Activated T-helper 17 cell treated with anti-CD3 and anti-CD28 coated beads, Interleukin-2, amount 50 U/mL, for 72 hours (primary cell): ENCODE data around the gene PRDM10. TPM values are rescaled to one million over a fixed set of nuclear protein-coding genes. Genes with fewer than 3 reads are reported as not detected.

Source experiments
- ATAC-seq: fragments of 150-1000 bp; cut with Tn5 transposase; replicated peaks from 2 replicates; pipeline ENCODE4 v1.10.0; 2021; ENCODE audit warnings: mild to moderate bottlenecking, moderate library complexity
- H3K27ac Mint-ChIP-seq: one replicate; pipeline ENCODE4 v1.8.0; 2022; ENCODE audit warnings: mixed read lengths
- H3K27me3 Mint-ChIP-seq: one replicate; pipeline ENCODE4 v1.8.0; 2022; ENCODE audit warnings: mixed read lengths
- H3K36me3 Mint-ChIP-seq: one replicate; pipeline ENCODE4 v1.8.0; 2022; ENCODE audit warnings: low read depth, mild to moderate bottlenecking, mixed read lengths
- H3K4me1 Mint-ChIP-seq: one replicate; pipeline ENCODE4 v1.8.0; 2022; ENCODE audit warnings: mixed read lengths
- H3K4me3 Mint-ChIP-seq: one replicate; pipeline ENCODE4 v1.8.0; 2022; ENCODE audit warnings: mild to moderate bottlenecking, mixed read lengths
- H3K9me3 Mint-ChIP-seq: one replicate; pipeline ENCODE4 v1.8.0; 2022; ENCODE audit warnings: mixed read lengths
- total RNA-seq, 2 donors: library from RNA; stranded (reverse); gene quantifications; one replicate each; pipeline ENCODE4 v1.2.3, GENCODE V29; 2022

The PRDM10 gene
- total RNA-seq = 10 to 100 TPM; 12.2 to 16.6 TPM

GRCh38 chr11:130002352-130002845, at the start of gene PRDM10:
Gene PRDM10, minus strand, starts transcription at chr11:130002835. Its CDS starts 41,871 bp downstream, at chr11:129960964.
- ATAC-seq = peak; percentile 67
- Mint-ChIP-seq H3K9me3 (no peaks in the 10 kb centered on the region), H3K27me3 (no peaks in the 10 kb centered on the region), H3K36me3 (peaks cover 13% of the 10 kb centered on the region), H3K27ac (peak within 1 kb of the TSS; percentile 100), H3K4me1 (peaks cover 19% of the 10 kb centered on the region), H3K4me3 (peak within 1 kb of the TSS; percentile 90)

GRCh38 chr11:130051082-130051481, 48.4 kb upstream of the PRDM10 start:
- ATAC-seq = no peak
- Mint-ChIP-seq H3K27me3 (peaks cover 11% of the 10 kb centered on the region), H3K36me3 (no peaks in the 10 kb centered on the region), H3K9me3 (no peaks in the 10 kb centered on the region), H3K4me3 (no peak overlapping the region), H3K27ac (no peak overlapping the region), H3K4me1 (no peaks in the 10 kb centered on the region)

- H3K4me3 Mint-ChIP-seq = no peak overlapping the region
- no peaks in the 10 kb centered on the region for H3K4me1 Mint-ChIP-seq
- no peaks in the 10 kb centered on the region for H3K36me3 Mint-ChIP-seq
- no peaks in the 10 kb centered on the region for H3K9me3 Mint-ChIP-seq
- H3K27me3 Mint-ChIP-seq = peaks cover 9% of the 10 kb centered on the region
- no peak for ATAC-seq
- no peak overlapping the region for H3K27ac Mint-ChIP-seq
These were observed 47.6 kb upstream of the PRDM10 start for GRCh38 chr11:130050257-130050656.

- Mint-ChIP-seq H3K9me3 (no peaks in the 10 kb centered on the region), H3K4me1 (no peaks in the 10 kb centered on the region), H3K27ac (no peak overlapping the region), H3K4me3 (no peak overlapping the region), H3K27me3 (peaks cover 4% of the 10 kb centered on the region), H3K36me3 (no peaks in the 10 kb centered on the region)
- ATAC-seq = no peak
These were observed 46.7 kb upstream of the PRDM10 start for GRCh38 chr11:130049328-130049771.

GRCh38 chr11:130047141-130047540, 44.5 kb upstream of the PRDM10 start:
- Mint-ChIP-seq H3K27me3 (peaks cover 10% of the 10 kb centered on the region), H3K4me1 (peaks cover 4% of the 10 kb centered on the region), H3K27ac (no peak overlapping the region), H3K4me3 (no peak overlapping the region), H3K36me3 (no peaks in the 10 kb centered on the region), H3K9me3 (no peaks in the 10 kb centered on the region)
- no peak for ATAC-seq

- Mint-ChIP-seq H3K4me1 (peaks cover 4% of the 10 kb centered on the region), H3K27me3 (peaks cover 13% of the 10 kb centered on the region), H3K9me3 (no peaks in the 10 kb centered on the region), H3K27ac (no peak overlapping the region), H3K36me3 (no peaks in the 10 kb centered on the region), H3K4me3 (no peak overlapping the region)
- no peak for ATAC-seq
These were observed 40.9 kb upstream of the PRDM10 start for GRCh38 chr11:130043575-130043974.

- Mint-ChIP-seq H3K27ac (no peak overlapping the region), H3K9me3 (no peaks in the 10 kb centered on the region), H3K36me3 (no peaks in the 10 kb centered on the region), H3K4me1 (peaks cover 4% of the 10 kb centered on the region), H3K4me3 (no peak overlapping the region), H3K27me3 (peaks cover 16% of the 10 kb centered on the region)
- no peak for ATAC-seq
These were observed 39.5 kb upstream of the PRDM10 start for GRCh38 chr11:130042093-130042591.

GRCh38 chr11:130040281-130040940, 37.8 kb upstream of the PRDM10 start:
- Mint-ChIP-seq H3K27me3 (peaks cover 16% of the 10 kb centered on the region), H3K9me3 (no peaks in the 10 kb centered on the region), H3K27ac (no peak overlapping the region), H3K36me3 (no peaks in the 10 kb centered on the region), H3K4me1 (peaks cover 4% of the 10 kb centered on the region), H3K4me3 (no peak overlapping the region)
- ATAC-seq = no peak

GRCh38 chr11:130037881-130038585, 35.4 kb upstream of the PRDM10 start:
- Mint-ChIP-seq H3K4me1 (no peaks in the 10 kb centered on the region), H3K27ac (no peak overlapping the region), H3K9me3 (no peaks in the 10 kb centered on the region), H3K4me3 (no peak overlapping the region), H3K36me3 (no peaks in the 10 kb centered on the region), H3K27me3 (peaks cover 9% of the 10 kb centered on the region)
- ATAC-seq = no peak

GRCh38 chr11:130037058-130037457, 34.4 kb upstream of the PRDM10 start:
- no peaks in the 10 kb centered on the region for H3K4me1 Mint-ChIP-seq
- H3K27me3 Mint-ChIP-seq = peaks cover 5% of the 10 kb centered on the region
- H3K9me3 Mint-ChIP-seq = no peaks in the 10 kb centered on the region
- no peak overlapping the region for H3K4me3 Mint-ChIP-seq
- no peak overlapping the region for H3K27ac Mint-ChIP-seq
- H3K36me3 Mint-ChIP-seq = no peaks in the 10 kb centered on the region
- ATAC-seq = no peak

GRCh38 chr11:130034236-130034635, 31.6 kb upstream of the PRDM10 start:
- no peak for ATAC-seq
- no peaks in the 10 kb centered on the region for H3K36me3 Mint-ChIP-seq
- peaks cover 4% of the 10 kb centered on the region for H3K27me3 Mint-ChIP-seq
- no peaks in the 10 kb centered on the region for H3K4me1 Mint-ChIP-seq
- H3K27ac Mint-ChIP-seq = no peak overlapping the region
- no peaks in the 10 kb centered on the region for H3K9me3 Mint-ChIP-seq
- H3K4me3 Mint-ChIP-seq = no peak overlapping the region

GRCh38 chr11:130032931-130033330, 30.3 kb upstream of the PRDM10 start:
- no peaks in the 10 kb centered on the region for H3K9me3 Mint-ChIP-seq
- no peak overlapping the region for H3K4me3 Mint-ChIP-seq
- no peaks in the 10 kb centered on the region for H3K4me1 Mint-ChIP-seq
- peaks cover 4% of the 10 kb centered on the region for H3K27me3 Mint-ChIP-seq
- no peak overlapping the region for H3K27ac Mint-ChIP-seq
- H3K36me3 Mint-ChIP-seq = no peaks in the 10 kb centered on the region
- no peak for ATAC-seq

- Mint-ChIP-seq H3K4me3 (no peak overlapping the region), H3K27ac (no peak overlapping the region), H3K36me3 (no peaks in the 10 kb centered on the region), H3K4me1 (no peaks in the 10 kb centered on the region), H3K9me3 (no peaks in the 10 kb centered on the region), H3K27me3 (peaks cover 4% of the 10 kb centered on the region)
- no peak for ATAC-seq
These were observed 29.3 kb upstream of the PRDM10 start for GRCh38 chr11:130031945-130032344.

GRCh38 chr11:130031056-130031455, 28.4 kb upstream of the PRDM10 start:
- no peak for ATAC-seq
- no peaks in the 10 kb centered on the region for H3K36me3 Mint-ChIP-seq
- H3K9me3 Mint-ChIP-seq = no peaks in the 10 kb centered on the region
- H3K27ac Mint-ChIP-seq = no peak overlapping the region
- H3K27me3 Mint-ChIP-seq = peaks cover 4% of the 10 kb centered on the region
- no peak overlapping the region for H3K4me3 Mint-ChIP-seq
- no peaks in the 10 kb centered on the region for H3K4me1 Mint-ChIP-seq

- Mint-ChIP-seq H3K9me3 (no peaks in the 10 kb centered on the region), H3K27me3 (peaks cover 4% of the 10 kb centered on the region), H3K27ac (no peak overlapping the region), H3K4me3 (no peak overlapping the region), H3K4me1 (no peaks in the 10 kb centered on the region), H3K36me3 (no peaks in the 10 kb centered on the region)
- no peak for ATAC-seq
These were observed 26.5 kb upstream of the PRDM10 start for GRCh38 chr11:130029137-130029536.
